GM04503 (cell line): ENCODE measurements around the gene SPEM2.

Experiments used
- DNase-seq: peaks from one replicate; pipeline ENCODE4 v3.0.0-alpha.2; 2012; ENCODE audit warnings: low read depth

Gene SPEM2

DNA sequence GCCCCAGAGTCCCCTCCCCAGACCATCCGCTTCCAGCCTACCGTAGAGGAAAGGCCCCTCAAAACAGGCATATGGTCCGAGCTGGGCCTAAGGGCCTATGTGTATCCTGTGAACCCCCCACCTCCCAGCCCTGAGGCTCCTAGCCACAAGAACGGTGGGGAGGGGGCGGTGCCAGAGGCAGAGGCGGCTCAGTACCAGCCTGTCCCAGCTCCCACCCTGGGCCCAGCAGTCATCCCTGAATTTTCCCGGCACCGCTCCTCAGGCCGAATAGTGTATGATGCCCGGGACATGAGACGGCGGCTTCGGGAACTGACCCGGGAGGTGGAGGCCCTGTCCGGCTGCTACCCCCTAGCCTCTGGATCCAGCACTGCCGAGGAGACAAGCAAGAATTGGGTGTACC is 4.2 kb upstream of the SPEM2 start:
- DNase-seq, result no peak

DNA sequence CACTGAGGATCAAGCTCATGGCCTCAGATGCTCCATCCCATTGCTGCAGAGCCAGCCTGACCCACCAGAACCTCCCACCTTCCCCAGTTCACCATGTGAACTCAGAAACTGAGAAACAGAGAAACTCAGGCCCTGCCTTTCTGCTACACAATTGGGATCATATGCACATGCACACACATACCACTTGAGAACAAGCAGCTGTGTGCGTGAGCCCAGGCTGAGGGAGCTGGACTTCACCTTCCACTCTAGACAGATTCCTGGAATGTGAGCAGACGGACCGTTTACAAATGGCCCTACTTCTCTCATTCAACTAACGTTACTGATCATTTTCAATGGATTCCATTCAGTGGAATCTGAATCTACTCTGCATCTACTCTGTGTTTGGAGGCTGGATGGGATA is 1.7 kb upstream of the SPEM2 start:
- no peak for DNase-seq

DNA sequence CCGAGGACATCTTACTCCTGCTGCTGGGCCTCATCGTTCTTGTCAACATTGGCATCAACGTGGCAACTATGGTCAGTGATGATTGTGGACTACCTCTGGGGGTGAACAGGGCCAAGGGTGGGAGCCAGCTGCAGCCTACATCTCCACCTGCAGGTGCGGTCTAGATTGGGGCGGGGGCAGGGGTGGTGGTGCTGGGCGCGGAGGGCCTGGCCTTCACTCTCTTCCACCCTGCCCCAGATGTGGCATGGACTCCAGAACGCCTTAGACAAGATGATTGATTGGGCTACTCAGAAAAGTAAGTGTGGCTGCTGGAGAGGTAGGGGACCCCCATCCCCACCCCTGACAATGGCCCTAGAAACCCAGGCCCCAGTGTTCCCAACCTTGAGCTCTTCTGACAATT is 340 bp downstream of the SPEM2 start:
- no peak for DNase-seq

DNA sequence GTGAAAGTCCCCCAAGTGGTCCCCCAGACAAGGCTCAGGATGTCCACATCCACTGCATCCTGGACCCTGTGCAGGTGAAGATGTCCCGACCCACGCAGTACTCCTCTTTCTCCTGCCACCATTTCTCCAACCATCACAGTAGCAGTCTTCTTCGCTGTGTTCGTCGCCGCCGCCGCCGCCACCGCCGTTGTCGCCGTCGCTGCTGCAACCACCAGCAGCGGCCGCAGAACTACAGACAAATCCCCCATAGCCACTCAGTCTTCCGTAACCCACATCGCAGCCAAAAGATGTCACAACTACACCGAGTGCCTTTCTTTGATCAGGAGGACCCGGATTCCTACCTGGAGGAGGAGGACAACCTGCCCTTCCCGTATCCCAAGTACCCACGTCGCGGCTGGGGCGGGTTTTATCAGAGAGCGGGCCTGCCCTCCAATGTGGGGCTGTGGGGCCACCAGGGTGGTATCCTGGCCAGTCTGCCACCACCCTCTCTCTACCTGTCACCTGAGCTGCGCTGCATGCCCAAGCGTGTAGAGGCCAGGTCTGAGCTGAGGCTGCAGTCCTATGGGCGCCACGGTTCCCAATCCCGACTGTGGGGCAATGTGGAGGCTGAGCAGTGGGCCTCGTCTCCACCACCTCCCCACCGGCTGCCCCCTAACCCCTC is 917 bp downstream of the SPEM2 start:
- DNase-seq, result no peak

DNA sequence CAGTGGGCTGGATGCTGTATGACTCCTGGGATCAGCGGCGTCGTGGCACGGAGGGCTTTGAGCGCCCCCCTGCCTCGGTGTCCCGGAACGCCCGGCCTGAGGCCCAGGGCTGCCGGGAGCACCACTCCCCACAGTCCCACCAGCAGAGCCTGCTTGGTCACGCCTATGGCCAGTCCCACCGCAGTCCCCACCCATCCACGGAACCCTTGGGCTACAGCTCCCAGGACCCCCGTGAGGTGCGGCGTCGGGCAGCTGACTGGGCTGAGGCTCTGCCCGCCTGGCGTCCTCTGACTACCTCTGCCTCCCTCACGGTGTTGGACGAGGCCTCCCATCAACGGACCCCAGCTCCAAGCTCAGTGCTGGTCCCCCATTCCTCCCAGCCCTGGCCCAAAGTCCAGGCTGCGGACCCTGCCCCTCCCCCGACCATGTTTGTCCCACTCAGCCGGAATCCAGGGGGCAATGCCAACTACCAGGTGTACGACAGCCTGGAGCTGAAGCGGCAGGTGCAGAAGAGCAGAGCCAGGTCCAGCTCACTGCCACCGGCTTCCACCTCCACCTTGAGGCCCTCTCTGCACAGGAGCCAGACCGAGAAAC is 1.6 kb downstream of the SPEM2 start:
- no peak for DNase-seq

DNA sequence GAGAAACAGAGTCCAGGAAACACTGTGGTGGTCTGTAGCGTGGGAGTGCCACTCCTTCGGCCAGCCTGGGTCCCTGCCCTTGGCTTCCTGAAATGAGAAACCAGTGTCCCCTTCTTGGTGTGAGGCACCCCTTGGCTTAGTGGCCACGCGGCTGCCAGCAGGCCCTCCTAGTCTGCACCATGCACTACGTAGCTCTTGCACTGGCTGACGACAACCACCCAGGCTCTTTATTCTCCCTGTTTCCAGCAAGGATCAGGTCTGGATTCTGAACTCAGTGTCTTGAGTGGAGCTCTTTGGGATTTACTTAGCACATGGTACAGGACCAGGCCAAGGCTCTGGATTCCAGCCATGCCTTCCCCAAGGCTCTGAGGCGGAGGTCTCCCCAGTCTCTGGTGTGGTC is 2.1 kb downstream of the SPEM2 start:
- DNase-seq, result no peak

DNA sequence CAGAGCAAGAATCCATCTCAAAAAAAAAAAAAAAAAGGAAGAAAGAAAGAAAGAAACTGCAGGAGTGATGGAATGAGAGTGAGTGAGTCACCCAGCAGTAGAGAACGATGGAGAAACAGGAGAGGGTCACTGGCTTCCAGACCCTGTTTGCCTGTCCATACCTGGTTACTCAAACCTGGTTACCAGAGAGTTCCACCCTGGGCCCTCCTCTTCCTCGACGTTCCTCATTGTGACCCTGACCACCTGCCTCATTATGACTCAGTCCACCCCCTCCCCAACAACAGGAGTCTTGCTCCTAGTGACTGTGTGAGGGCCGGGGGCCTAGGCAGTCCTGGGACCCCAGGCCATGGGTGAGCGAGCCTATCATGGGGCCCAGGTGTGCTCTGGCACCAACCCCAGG is 3.1 kb downstream of the SPEM2 start, which contains the start of gene SPEM3:
TSS of gene SPEM3 (plus strand) at position 301 of the 400 bp plus-strand sequence. CDS start at position 347, 46 bp downstream.
- DNase-seq, result no peak

DNA sequence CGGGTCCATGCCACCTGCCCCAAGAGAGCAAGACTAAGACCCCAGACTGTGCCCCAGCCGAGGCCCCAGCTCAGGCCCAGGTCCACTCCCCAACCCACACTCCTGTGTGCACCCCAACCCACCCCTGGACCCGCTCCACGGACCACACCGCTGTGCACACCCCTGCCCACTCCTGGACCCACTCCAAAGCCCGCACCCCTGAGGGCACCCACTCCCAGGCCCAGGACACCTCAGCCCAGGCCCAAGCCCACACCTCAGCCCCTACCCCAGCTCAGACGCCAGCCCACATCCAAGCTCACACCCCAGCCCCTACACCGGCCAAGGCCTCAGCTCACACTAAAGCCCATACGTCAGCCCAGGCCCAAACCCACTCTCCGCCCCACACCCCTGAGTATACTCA is 4.3 kb downstream of the SPEM2 start:
- no peak for DNase-seq

DNA sequence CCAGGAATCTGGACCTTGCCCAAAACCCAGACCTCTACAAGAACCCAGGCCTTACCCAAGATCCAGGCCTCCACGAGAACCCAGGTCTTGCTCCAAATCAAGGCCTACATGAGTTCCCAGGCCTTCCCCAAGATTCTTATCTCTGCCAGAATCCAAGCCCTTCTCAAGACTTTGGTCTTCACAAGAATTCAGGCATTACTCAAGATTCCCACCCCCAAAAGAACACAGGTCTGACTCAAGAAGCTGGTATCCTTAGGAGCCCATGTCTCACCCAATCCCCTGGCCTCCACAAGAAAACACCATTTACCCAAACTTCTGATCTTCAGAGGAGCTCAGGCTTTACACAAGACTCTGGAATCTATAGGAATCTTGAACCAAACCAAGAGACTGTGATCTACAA is 5.8 kb downstream of the SPEM2 start:
- DNase-seq, result no peak

DNA sequence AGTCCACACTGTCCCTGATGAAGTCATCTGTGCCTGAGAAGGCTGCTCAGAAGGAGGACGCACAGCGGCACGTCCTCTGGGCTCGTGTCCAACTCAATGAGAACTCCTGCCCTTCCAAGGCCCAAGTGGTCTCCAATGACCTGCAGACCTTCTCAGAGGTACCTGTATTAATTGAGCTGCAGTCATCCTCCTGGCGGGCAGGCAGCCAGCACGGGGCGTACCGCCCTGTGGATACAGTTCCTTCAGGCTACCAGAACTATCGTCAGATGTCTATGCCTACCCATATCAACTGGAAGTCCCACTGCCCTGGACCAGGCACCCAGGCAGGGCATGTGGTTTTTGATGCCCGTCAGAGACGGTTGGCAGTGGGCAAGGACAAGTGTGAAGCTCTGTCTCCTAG is 6.9 kb downstream of the SPEM2 start:
- no peak for DNase-seq

DNA sequence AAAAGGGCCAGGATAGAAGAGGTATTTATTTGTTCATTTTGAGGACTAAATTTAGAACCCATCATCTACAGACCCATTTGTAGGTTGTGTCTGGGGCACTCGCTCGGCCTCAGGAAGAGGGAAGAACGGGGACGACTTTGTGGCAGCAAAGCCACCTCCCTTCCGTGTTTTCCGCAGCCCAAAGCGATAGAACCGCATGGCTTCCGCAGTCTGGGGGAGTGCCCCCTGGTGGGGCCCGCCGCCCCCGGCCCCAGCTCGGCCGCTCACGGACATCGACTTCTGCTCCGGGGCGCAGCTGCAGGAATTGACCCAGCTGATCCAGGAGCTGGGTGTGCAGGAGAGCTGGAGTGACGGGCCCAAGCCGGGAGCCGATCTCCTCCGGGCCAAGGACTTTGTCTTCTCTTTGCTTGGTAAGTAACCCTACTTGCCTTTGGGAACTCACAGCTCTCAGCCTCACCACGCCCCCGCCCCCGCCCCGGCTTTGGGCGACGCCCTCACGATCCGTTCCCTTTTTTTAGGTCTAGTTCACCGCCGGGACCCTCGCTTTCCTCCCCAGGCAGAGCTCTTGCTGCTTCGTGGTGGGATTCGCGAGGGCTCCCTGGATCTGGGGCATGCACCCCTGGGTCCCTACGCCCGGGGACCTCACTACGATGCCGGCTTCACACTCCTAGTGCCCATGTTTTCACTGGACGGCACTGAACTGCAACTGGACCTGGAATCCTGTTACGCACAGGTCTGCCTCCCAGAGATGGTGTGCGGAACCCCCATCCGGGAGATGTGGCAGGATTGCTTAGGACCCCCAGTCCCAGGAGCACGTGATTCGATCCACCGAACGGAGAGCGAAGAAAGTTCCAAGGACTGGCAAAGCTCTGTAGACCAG is 10.5 kb downstream of the SPEM2 start:
- no peak for DNase-seq

DNA sequence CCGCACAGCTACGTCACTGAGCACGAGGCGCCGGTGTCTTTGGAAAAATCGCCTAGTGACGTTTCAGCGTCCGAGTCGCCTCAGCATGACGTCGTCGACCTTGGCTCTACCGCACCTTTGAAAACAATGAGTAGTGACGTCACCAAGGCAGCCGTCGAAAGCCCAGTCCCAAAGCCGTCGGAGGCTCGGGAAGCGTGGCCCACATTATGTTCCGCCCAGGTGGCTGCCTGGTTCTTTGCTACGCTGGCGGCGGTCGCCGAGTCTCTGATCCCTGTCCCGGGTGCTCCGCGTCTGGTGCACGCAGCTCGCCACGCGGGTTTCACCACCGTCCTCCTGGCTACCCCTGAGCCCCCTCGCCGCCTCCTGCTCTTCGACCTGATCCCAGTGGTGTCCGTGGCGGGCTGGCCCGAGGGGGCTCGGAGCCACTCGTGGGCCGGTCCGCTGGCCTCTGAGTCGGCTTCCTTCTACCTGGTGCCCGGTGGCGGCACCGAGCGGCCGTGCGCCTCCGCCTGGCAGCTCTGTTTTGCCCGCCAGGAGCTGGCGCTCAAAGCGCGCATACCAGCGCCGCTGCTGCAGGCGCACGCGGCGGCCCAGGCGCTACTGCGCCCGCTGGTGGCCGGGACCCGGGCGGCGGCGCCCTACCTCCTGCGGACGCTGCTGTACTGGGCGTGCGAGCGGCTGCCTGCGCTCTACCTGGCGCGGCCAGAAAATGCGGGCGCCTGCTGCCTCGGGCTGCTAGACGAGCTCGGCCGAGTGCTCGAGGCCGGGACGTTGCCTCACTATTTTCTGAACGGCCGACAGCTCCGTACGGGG is 11.3 kb downstream of the SPEM2 start:
- no peak for DNase-seq

DNA sequence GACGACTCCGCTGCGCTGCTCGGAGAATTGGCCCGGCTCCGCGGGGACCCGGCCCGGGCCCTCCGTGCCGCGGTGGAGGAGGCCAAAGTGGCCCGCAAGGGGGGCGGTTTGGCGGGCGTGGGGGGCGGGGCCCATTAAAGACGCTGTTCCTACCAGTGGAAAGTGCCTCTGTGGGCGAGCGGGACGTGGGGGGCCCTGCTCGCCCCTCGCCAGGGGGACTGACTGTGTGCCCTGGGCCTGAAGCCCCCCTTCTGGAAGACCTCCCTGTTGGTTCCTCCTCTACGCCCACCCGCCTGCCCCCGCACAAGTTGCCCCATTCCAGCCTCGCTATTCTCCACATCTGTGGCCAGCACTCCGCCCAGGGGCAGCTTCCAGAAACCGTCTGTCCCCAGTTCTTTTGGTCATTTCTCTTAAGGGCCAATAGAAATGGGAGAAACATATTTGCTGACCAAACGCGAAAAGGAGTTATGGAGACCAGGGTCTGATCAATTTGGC is 12.0 kb downstream of the SPEM2 start:
- DNase-seq, result no peak

DNA sequence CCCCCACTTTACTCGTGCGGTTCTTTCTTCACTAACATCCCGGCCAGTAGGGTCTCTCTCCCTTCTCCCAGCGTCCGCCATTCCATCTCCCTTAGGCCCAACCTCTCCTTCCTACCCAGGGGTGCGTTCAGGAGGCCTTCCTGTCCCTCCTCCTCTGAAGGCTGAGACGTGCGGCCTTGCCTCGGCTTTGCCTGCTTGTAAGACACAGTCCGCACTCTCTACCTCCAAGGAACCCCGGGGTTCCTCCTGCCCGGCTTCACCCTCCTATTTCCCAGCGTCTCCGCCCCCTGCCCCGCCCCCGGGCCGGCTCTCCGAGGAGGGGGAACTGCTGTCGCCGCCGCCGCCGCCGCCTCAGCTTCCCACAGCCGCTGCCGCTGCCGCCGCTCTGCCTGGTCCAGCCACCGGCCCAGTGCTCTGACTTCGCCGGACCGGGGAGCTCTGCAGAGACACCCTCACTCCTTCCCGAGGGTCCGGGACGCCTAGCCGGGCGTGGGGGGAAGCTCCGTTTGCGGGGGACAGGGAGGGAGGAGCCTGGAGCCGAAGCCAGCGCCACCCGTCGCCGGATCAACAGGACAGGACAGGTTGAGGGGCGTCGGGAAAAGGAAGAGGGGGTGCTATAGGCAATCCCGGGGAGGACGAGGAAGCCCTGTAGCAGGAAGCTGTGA is 12.7 kb downstream of the SPEM2 start:
- no peak for DNase-seq

DNA sequence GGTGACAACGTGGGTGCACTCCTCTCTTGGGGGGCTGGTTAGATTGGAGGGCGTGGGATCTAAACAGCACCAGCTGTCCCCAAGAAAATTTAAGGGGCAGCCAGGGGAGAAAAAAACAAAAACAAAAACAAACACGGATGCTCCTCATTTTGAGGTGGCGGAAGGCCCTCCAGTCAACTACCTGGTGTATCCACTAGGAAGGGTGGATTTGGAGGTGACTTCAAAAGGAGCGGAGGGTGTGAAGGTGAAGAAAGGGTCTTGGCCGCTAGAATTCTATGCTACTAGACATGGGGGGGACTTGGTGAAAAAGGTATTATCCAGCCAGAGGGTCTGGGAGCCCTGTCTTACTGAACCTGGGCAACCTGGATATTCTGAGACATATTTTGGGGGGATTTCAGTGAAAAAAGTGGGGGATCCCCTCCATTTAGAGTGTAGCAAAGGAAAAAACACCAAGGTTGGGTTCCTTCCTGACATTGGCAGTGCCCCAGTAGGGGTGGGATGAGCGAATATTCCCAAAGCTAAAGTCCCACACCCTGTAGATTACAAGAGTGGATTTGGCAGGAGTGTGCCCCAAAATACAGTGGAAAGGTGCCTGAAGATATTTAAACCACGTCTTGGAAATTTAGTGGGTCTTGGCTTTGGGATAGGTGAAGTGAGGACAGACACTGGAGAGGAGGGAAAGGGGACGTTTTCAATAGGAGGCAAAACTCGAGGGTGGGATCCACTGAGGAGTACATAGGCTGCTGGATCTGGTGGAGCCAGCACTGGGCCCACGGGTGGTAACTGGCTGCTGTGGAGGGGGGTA is 13.4 kb downstream of the SPEM2 start:
- no peak for DNase-seq

DNA sequence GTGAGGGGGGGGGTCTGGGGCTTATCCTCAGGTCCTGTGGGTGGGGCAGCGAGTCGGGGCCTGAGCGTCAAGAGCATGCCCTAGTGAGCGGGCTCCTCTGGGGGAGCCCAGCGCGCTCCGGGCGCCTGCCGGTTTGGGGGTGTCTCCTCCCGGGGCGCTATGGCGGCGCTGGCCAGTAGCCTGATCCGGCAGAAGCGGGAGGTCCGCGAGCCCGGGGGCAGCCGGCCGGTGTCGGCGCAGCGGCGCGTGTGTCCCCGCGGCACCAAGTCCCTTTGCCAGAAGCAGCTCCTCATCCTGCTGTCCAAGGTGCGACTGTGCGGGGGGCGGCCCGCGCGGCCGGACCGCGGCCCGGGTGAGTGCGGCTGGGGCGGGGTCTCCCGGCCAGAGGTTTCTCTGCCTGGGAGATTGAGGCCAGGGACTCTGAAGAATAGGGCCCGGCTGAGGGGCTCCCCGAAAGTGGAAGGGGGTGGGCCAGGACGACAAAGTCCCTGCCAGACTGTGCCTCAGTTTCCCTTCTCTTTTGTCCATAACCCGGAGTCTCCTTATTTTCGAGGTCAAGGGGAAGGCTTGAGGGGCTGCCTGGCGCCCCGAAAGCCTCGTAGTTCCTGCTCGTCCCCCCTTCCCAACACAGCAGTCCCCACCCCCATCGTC is 14.2 kb downstream of the SPEM2 start, which contains the start of gene FGF11:
TSS of gene FGF11 (plus strand) at position 51 of the 651 bp plus-strand sequence. CDS start at position 160, 109 bp downstream.
- DNase-seq, result no peak

DNA sequence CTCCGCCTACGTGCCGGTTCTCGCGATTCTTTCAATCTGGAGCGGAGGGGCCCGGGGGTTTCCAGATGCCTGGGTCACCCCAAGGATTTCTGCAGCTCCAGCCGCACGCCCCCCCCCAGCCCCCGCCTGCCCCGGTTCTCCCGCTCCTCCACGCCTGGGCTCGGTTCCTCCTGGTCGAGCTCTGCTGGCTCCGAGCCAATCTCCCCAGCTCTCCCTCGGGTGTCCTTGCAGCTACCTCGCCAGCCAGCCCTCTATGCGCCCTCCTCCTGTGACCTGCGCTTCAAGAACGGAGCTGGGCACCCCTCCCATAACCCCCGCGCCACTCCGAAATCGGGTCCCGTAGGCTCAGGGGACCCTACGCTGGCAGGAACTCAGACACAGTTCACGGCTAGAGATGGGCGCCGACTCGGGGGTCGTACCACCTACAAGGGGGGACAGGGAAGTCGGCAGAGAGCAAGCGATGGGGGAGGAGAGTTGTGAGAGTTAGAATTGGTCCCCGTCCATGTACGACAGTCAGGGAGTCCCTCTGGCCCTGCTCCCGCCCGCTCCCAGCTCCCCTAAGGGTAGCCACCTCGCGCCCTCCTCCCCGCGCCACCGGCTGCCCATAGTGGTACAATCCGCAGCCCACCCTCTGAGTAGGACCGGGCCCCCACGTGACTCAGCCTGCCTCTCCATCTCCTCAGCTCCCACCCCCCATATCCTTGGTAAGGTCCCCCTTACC is 14.9 kb downstream of the SPEM2 start:
- no peak for DNase-seq

DNA sequence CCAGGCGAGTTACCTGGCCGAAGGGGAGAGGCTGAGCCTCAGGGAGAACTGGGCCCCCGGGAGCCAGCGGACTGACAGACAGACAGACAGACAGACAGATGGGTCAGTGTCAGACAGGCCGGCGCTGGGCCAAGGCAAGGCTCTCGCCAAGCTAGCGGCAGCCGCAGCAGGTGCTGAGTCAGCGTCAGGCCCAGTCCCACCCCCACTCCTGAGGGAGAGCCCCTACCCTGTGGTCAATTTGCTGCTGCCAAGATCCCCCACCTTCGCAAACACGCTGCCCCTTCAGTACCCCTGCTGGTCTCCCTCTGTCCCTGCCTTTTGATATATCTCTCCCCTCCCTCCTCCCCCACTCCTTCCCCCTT is 15.4 kb downstream of the SPEM2 start:
- DNase-seq, result no peak

DNA sequence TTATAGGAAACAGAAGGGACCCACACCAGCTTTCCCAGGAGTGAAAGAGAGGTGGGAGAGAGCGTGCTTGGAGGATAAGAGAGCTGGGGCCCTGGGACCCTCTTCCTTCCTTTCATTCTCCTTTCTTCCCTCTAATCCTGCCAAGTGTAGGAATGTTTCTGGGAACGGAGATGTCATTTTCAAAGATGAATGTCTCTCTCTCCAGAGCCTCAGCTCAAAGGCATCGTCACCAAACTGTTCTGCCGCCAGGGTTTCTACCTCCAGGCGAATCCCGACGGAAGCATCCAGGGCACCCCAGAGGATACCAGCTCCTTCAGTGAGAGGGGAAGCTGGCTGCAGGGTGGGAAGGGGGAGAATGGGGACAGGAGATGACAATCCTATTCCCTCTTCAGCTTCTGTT is 15.8 kb downstream of the SPEM2 start:
- no peak for DNase-seq
